Hepatocyte (in vitro differentiated cells): ENCODE measurements around the gene FKBP6.
"Not testable (repeated sequence)": the region's sequence is repeated elsewhere in the genome, so short reads cannot be mapped to it uniquely, and the experiment has no call there.

Experiments
- CTCF ChIP-seq: fragments of 200-600 bp; sonication (generic); IDR thresholded peaks from 2 replicates; pipeline ENCODE4 v1.5.1; 2016; ENCODE audit warnings: antibody characterized with exemption, mild to moderate bottlenecking; ENCODE audit not compliant: poor library complexity
- EZH2 ChIP-seq: fragments of 200-600 bp; sonication (generic); IDR thresholded peaks from 2 replicates; pipeline ENCODE4 v1.6.1; 2016; ENCODE audit warnings: antibody characterized with exemption, mild to moderate bottlenecking, borderline replicate concordance
- EZH2phosphoT487 ChIP-seq: fragments of 200-600 bp; sonication (generic); IDR thresholded peaks from one replicate; pipeline ENCODE4 v1.6.1; 2018; ENCODE audit warnings: antibody characterized with exemption, mild to moderate bottlenecking, low read depth, moderate library complexity; ENCODE audit not compliant: unreplicated experiment, severe bottlenecking

GRCh38 chr7:73325424-73325823, 2.5 kb upstream of the FKBP6 start:
- not testable (repeated sequence) for TF ChIP-seq EZH2, CTCF, EZH2phosphoT487
